Activated CD4-positive, alpha-beta T cell treated with anti-CD3 and anti-CD28 coated beads, Interleukin-2, amount 50 U/mL, for 1 hour (primary cell): ENCODE results near the gene IFT88.

Experiments used
- DNase-seq: peaks from one replicate; pipeline ENCODE4 v3.0.0-alpha.2; 2020

Gene IFT88

DNA sequence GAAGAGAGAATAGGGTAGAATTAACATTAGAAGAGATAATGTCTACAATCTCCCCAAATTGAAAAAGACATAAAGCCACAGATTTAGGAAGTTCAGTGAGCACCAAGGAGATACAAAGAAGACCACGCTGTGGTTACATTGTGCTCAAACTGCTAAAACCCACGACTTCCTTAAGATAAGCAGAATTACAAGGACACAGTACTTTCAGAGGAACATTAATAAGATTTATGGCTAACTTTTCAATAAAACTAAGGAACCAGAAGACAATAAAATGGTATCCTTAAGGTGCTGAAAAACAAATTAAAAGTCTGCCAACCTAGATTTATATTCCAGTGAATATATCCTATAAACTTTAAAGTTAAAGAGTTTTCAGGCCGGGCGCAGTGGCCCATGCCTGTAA, 129.1 kb downstream of the IFT88 start:
- no peak for DNase-seq

DNA sequence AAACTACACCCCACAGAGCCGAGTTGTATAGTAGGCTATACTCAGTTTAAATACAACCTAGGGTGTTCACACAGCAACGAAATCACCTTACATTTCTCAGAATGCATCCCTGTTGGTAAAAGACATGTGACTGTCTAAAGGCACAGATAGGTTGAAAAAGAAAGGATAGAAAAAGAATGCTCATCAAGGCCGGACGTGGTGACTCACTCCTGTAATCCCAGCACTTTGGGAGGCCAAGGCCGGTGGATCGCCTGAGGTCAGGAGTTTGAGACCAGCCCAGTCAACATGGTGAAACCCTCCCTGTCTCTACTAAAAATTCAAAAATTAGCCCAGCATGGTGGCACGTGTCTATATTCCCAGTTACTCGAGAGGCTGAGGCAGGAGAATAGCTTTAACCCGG, 132.8 kb downstream of the IFT88 start:
- DNase-seq = no peak

DNA sequence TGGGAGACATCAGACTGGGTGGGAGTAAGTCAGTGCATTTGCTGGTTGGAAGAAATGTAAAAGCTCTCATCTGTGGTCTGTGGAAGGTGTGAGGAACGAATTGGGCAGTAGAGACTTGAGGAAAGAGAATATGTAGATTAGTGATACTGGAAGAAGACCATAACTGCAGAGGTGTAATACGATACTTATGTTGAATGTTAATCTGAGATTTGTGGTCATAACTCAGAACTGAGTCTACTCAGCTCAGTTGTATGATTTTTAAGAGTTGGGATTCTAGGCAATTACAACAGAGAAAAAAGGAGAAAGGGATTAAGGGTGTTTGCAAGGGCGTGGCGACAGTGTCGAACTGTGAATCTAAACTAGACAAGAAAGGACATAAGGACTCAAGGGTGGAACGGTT, 133.3 kb downstream of the IFT88 start:
- no peak for DNase-seq

DNA sequence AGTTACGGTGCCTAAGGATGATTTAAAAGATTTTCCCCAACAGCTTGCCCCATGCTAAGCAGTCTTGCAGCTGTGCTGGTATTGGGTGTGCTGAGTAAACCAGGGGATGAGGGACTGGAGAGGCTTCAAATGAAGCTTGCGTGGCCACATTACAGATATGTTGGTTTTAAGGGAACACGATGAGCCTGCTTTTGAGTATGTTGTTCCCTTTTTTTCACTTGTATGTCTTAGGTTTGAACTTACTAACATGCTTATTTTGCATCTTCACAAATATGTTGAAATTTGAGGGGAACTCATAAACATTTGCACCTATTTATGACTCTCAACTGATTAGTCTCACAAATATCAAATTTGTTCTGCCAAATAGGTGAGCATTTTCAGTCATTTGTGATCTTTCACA, 134.5 kb downstream of the IFT88 start:
- no peak for DNase-seq

DNA sequence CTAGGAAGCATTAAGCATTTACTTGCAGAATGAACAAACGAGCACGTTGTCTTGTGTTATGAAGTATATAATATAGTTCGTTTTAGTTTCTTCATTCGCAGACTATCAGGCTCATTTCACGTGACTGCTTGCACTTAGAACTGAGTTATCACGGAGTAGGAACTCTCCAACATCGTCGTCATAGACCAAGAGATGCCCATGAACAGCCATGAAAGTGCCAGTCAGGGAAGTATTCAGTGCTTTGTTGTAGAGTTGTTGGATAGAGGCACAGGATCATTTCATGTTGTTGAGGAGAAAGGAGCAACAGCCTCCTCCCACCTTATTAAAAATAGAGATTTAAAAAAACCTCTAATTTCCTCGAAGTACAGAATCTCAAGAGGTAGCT, 135.6 kb downstream of the IFT88 start:
- DNase-seq = no peak

DNA sequence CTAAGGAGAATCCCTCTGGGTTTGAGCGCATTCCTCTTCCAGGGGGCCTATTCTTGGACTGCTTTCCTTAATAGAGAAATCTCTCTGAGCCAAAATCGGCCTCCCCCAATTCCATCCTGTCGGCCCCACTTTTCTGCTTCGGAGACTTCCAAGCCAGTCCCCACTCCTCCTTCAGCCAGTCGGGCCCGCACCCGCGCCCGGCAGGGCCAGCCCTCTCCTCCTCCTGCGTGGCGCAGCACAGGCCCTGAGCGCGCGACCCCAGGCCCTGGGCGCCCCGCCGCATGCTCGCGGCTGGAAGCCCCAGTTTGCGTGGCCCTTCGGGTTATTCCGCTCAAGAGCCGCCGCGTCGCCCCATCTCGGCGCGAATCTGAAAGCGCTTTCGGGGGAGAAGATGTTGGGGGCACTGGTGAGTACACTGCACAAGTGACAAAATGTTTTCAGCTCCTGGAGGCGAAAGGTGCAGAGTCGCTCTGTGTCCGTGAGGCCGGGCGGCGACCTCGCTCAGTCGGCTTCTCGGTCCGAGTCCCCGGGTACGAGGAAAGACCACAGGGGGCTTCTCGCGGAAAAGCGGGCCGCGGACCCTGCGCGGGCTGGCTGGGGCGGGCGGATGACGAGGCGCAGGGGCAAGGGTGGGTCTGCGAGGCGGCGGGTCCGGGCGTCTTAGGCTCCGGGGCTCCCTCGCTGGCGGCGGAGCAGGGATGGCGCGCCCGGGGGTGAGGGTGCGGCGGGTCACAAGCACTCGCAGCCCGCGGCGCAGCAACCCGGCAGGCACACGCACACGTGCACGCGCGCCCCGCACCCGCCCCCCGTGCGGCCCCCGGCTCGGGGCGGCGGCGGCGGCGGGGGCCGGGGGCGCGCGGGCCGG, 136.2 kb downstream of the IFT88 start, which contains the start of gene IL17D:
Gene IL17D (plus strand): TSS at position 785 of the 865 bp plus-strand sequence. CDS start 303 bp downstream, outside the sequence.
- DNase-seq = peak; percentile 33

DNA sequence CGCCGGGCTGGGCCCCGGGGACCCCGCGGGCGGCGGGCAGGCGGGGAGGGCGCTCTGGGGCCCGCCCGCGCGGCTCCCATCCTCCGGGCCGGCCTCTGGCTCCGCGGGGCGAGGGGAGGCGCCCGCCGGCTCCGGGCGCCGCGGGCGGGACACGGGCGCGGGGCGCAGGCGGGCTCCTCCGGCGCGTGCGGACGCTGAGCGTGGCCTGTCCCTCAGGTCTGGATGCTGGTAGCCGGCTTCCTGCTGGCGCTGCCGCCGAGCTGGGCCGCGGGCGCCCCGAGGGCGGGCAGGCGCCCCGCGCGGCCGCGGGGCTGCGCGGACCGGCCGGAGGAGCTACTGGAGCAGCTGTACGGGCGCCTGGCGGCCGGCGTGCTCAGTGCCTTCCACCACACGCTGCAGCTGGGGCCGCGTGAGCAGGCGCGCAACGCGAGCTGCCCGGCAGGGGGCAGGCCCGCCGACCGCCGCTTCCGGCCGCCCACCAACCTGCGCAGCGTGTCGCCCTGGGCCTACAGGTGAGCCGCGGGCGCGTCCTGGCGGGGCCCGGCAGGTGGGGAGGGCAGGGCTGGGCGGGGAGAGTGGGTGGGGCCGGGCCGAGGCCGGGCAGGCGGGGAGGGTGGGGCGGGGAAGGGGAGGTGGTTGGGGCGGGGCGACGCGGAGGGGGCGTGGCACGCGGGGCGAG, 137.0 kb downstream of the IFT88 start:
- peak; percentile 65 for DNase-seq

DNA sequence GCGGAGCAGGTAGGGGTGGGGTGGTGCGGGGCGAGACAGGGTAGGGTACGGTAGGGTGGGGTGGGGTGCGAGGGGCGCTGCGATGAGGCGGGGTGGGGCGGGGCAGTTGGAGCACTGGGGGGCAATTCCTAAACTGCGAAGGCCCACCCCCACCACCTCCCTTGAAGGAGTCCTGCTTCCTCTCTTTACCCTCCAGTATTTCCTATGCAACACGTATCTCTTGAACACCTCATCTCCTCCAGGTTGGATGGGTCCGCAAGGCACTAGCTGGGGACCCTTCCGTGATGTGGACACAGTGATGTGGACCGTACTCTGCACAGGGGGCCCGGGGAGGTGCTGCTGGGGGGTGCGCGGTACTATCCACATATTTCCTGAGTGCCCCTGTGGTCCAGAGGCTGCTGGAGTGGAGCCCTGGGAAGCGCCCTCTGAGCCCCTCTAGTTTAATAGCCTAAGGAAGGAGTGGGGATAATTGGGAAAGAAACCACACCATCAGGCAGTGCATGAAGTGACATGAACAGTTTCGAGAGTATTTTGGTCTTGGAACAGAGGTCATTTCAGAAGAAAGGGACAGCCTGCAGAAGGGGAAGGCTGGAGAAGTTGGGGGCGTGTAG, 137.6 kb downstream of the IFT88 start:
- no peak for DNase-seq

DNA sequence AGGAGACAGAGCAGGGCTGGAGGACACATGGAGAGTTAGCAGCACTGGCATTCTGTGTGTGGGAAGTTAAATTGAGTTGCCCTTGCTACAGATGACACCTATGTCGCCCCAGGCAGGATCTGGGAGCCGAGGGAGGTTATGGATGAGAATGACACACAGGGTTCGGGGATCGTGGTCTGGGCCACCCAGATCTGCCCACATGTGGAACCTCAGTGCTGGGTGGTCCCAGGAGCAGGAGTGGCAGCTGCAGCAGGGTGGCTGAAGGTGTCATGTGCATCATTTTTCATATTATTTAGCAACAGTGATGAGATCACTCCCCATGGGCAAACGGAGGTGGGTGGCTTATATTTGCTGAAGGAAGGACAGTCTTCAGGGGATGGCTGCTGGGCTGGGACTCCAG, 139.7 kb downstream of the IFT88 start:
- DNase-seq = no peak

DNA sequence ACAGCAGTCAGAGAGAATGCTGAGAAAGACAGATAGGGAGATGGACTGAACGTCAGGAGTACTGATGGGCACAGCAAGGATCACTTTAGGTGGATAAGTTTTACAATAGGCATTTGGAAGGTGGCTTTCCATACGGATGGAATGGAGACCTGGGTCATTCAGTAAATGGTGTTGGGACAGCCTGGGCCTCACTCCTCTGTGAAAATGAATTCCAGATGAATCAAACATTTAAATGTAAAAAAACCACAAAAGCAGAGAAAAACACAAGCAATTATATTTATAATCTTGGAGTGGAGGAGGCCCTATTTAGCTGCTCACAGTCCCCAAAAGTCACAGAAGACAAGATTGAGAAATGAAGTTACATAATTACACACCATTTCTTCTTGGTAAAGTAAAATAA, 141.3 kb downstream of the IFT88 start:
- DNase-seq = no peak

DNA sequence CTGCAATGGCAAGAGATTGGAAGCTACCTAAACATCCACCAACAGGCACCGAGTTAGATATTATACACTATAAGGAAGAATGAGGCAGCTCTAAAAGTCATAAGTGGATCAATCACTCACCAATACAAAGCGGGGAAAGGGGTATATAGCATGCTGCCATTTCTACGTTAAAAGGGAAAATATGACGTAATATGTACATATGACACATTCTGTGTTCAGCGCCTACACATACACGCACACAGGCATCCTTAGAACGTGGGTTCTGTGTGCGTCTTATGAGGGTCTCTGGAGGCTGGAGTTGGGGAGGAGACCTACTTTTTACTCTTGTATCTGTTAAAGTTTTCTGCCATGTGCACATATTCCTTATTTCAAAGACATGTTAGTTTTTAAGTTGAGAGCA, 142.4 kb downstream of the IFT88 start:
- DNase-seq = no peak

DNA sequence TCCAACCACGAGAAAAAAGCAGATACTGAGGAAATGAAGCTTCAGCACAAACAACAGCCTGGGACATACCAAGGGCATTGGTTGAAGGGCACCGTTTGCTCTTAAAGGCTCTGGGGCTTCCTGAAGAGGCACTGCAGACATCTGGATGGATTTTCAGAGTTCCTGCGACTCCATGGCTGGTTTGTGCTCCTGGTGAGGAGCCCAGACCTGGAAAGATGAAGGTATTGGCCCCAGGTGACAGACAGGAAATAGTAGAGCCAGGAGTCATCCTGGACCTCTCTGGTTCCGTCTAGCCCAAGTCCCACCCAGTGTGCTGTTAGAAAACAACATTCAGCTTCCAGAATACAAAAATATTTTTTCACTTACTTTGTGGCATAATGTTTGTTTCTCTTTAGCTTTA, 142.8 kb downstream of the IFT88 start:
- no peak for DNase-seq

DNA sequence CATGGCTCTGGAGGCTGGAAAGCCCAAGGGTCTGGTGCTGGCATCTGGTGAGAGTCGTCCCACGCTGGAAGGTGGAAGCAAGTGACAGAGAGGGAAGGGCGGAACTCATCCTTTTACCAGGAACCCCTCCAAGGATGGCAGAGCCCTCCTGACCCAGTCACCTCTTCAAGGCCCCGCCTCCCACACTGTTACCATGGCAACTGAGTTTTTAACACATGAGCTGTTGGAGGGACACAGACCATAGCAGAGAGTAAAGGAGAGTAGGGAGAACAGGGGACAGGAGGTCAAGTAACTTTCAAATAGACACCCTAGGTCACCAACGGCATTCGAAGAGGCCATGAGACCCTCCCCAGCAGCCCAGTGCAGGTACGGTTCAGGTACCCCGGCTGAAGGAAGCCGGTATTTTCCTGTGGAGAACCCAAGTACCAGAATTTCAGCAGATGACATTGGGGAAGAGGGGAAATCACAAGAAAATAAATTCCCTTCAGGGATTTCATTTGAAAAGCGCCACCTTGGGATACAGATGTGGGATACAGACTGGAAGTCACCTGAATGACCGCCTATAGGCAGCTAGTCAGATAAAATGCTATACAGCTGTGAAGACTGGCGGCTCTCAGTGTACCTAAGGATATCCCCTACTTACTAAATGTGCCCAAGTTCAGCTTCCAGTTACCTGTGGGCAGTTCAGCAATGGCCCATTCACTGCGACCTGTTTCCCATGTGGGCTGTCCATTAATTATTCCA, 144.5 kb downstream of the IFT88 start:
- DNase-seq = no peak

DNA sequence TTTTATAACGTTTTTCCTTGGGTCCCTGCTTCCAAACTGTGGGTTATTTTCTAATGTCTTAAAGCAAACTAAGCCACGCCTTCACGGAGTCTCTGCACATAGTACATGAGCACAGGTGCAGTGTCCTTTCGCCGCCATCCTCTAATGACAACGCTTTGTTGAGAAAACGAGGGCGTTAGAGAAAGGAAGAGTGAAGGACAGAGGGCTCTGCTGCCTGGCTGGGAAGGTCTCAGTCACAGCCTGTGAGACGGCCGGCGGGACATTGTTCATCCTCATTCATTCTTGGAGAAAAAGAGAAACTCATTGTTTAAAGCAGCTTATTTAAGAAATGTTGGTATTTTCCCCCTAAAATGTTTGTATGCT, 146.0 kb downstream of the IFT88 start:
- DNase-seq = no peak

DNA sequence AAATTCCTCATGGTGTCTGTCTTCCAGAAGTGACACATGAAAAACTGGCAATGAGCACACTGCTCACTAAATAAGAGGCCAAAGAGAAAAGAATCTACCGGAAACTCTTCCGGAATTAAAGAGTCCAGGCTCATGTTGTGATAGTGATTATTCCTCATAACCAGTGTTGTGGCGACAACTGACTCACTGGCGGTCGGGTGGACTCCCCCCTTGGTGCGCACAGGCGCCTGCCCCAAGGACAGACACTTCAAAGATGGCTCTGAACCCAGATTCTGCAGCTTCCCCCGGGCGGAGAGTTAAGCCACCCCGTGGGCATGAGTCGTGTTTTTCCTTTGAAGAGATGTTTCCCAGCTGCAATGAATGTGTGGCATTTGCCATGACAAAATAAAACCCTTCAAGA, 146.8 kb downstream of the IFT88 start:
- no peak for DNase-seq

DNA sequence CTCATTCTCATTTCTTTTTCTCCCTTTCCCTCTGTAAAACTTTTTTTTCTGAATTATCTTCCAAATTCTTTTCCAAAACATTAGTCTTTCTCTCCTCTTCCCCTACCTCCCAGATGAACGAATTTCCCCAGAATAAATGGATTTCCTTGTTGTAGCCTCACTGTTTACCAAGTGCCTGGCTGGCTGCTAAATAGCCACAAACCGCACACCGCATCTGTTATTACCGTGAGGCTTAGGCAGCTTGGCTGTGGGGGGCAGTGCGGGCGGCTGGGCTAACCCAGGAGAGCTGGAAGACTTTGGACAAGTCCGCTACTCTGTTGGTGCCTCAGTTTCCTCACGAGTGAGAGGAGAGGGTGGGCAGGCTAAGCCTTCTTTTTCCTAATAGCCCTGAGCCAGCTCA, 147.2 kb downstream of the IFT88 start:
- no peak for DNase-seq

DNA sequence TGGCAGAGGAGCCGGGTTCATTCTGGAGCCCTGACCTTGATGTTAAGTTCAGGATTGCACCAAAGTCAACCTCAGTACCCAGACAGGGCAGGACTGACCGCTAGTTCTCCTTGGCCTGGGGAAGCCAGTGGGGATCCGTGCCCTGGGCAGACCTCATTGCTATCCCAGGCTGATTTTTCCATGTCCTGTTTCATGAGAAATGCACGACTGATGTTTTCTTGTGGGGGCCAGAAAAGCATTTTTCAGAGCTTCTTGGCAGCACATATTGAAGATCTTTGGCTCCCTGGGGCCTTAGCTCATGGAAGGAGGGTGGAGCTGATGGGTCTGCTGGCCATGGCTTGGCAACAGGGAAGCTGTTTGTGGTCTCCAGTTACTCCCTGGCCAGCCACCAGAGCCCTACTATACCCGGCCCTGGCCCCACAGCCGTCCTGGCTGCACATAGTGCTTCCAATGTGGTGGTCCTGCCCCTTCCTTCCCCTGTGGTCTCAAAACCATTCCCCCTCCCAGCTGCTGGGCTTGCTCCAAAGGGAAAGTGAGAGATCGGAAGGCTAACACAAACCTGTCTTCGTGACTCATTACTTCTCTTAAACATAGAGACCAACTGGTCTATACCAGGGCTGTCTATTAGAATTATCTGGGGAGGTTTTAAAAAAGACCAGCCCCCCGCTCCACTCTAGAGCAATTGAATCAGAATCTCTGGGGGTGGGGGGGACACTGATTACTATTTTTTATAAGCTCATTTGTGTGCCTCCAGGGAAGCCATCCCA, 147.8 kb downstream of the IFT88 start:
- no peak for DNase-seq

DNA sequence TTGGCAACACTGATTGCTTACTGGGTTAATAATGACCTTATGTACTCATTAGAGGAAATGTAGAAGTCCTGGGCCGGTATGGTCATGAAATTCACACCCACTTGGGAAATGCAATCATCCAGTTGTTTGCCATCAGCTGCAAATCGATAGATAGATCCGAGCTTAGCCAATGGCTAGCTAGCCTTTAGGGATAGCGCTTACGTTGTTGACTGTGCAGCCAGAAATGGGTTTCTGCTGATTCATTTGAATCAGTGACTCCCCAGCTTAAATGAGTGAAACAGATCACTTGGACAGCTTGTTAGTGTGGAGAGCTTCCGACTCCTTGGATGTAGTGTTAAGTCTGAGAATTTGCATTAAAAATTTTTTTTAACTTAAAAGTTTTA, 148.4 kb downstream of the IFT88 start:
- no peak for DNase-seq

DNA sequence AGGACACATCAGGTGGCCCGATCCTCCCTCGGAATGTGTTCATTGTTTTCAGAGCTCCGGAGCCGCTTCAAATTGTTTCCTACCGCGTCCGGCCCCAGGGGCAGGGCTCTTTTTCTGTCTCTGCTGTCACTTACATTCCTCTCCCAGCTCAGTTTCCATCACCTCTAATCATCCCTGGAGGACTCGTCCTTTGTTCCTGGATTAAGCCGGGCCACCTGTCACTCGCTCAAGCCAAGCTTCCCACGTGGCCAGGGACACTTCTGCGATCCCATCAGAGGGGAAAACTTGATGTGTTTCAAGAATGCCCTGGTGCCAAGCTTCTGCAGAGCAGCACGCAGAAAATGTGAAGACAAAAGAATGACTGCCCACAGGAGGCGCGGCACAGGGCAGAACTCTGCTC, 150.0 kb downstream of the IFT88 start:
- no peak for DNase-seq

DNA sequence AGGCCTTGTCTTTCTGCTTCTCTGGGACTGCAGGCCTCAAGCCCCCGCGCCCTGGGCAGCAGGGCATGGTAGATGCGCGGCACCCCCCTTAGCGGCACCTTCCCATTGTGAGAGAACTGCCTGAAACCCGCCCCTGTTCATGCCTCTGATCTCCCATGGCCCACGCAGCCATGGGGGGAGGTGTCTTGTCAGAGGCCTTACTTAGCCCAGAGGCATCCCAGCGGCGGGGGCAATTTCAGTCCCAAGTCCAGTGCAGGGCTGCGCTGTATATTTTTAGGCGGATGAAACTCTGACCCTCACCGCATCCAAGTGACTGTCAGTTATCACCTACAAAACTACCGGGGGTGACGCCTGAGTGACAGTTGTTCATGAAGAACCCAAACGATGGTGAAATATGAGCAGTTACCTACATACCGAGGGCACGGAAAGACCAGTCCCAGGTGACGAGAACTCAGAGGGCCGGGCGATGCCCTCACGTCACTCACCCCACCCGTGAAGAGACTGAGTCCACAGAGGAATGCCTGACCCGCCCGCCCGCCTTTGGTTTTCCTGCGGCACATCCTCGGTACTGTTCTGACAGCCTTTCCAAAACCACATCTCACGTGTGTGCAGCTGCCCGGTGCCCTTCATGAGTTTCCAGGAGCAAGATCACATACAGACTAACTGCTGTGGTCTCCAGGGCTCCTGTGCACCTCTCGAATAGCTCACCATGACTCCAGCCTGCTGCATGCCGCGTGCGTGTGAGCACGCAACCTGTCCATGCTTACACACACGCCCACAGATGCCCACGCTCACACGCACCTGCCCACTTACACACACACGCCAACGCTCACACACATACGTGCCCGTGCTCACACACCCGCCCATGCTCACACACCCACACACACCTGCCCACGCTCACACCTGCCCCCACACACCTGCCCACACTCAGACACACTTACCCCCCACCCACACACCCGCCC, 150.9 kb downstream of the IFT88 start:
- no peak for DNase-seq

DNA sequence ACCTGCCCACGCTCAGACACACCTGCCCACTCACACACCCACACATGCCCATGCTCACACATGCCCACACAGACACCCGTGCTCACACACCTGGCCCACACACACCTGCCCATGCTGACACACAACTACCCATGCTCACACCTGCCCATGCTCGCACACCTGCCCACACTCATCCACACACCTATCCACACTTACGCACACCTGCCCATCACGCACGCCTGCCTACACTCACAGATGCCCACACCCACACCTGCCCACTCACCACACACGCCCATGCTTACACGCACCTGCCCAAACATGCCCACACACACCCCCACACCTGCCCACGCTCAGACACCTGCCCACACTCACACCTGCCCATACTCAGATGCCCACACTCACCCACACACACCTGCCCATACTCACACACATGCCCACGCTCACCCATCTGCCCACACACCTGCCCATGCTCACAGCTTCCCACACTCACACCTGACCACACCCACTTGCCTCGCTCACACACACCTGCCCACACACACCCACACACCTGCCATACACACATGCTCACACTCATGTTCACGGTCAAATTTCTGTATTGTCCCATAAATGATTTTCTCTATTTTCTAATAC, 152.1 kb downstream of the IFT88 start:
- no peak for DNase-seq
